Skin epidermis (tissue), 12 donors: ENCODE measurements around the gene ARMC2.

Source experiments
- H3K27ac ChIP-seq, 21 experiments: fragments of 200-600 bp; sonication (generic) in 11 of 21; one replicate each; pipeline ENCODE4 v1.5.0; 2020; ENCODE audit warnings: mild to moderate bottlenecking in 3 of 21, inconsistent platforms in 2 of 21, moderate library complexity in 2 of 21
- H3K4me3 ChIP-seq, 7 experiments: fragments of 200-600 bp; sonication (generic) in 2 of 7; one replicate each; pipeline ENCODE4 v1.5.0; 2020; ENCODE audit warnings: inconsistent platforms in 2 of 7, mild to moderate bottlenecking in 2 of 7, moderate library complexity in 1 of 7

ARMC2 gene

DNA sequence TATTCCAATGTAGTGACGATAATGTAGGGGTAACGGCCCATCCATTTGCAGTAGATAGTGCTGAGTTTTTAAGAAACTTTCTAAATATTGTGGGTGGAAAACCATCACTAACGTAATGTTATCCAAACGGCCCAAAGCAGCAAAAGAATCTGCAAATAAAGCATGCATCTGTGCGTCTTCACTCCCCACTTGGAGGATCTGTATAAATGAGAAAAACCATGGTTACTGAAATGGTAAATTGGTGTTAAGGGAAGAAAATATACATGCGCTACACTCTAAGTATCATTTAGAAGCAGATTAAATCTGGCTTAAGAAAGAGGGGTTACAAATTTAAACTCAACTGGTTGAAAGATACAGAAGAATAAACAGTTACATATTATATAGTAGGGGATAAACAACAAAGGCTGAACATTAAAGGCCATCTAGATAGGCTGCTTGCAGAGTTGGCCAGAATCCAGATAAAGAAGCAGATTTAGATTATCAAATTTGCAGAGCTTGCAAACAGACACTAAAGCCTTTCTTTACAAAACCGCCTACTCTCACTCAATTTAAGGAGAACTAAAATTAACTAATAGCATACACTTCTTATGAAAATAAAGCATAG lies 153.2 kb downstream of the ARMC2 start:
- peak overlapping the region in 4 of 21 experiments; percentile 9 to 46 (median 40) for H3K27ac ChIP-seq
- H3K4me3 ChIP-seq = no peak overlapping the region

DNA sequence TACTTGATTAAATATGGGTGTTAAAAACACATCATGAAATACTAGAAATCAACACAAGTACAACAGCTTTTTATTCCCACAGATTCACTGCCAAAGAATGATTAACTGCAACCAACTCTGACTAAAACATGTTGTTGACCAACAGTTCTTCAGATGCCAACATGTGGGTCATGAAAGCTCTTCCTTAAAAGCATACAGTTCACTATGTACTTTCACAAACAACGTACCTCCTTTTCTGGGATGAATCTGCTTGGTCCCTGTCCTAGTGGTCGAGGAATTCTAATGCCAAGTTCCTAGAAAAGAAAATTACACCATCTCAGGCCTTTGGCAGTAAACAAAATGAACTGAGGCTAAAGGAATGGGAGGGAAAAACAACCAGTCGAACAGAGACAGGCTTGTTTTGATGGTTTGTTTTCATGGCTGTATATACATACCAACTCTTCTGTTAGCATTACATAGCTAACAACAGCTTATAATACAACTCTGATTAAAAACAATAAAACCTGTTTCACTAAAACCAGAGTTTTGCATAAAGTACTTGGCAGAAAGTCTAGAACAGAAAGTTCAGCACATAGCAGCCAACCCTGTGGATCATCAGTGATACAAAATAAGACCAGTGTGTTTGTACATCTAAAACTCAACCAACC lies 154.0 kb downstream of the ARMC2 start:
- H3K27ac ChIP-seq = peak overlapping the region in 11 of 21 experiments; percentile 0 to 64 (median 26)
- H3K4me3 ChIP-seq = no peak overlapping the region

DNA sequence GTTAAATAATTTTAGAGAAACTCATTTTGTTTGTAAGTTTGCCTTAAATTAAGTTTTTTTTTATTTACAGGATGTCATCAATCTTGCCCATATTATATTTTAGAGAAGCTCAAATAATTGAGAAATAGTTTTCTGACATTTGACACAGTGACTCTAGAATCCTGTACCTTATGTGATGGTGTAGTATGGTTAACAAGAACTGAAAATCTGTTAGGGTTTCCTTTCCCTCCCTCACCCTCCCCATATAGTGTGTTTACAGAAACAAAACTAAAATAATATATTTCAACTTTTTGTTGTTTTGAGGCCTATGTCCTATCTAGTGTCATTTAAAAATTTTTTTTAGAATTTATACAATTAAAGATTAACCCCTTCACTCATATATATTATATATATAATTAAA lies 154.7 kb downstream of the ARMC2 start:
- Histone ChIP-seq H3K27ac (peak overlapping the region in 7 of 21 experiments; percentile 0 to 64 (median 19)), H3K4me3 (no peak overlapping the region)

DNA sequence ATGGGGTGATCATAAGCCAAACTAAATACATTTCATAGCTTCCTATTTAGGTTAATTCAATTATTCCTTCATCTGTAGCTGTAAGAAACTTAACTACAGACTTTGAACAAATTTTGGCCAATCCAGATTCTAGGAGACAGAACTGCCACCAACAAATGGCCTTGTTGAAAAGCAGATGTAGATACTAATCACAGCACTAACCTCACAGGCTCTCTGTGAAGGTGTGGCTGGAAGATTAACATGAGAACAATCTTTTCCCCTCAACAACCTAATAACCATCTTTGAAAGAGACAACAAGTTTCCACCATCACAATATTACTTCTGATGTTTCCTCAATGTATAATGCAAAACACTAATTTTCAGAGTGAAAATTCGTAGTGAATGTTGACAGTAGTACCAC lies 158.6 kb downstream of the ARMC2 start:
- Histone ChIP-seq H3K4me3 (peak overlapping the region in 1 of 7 experiments; percentile 96), H3K27ac (peak overlapping the region in 1 of 21 experiments; percentile 32)

DNA sequence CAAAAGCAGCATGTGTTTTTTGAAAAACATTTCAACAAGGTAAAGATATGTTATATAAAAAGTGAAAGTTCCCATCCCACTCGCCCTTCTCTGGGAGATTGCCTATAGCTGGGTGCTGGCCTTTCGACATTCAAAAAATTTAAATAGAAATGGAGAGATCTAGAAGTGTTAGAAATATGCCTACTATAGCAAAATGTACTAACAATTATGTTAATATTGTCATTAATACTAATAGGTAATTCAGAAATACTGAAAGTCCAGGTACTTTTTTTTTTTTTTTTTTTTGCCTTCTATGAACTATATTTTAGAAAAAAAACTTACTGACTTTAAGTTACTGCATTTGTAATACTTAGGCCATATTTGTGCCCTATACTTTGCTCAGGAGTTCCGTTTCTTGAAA lies 159.3 kb downstream of the ARMC2 start:
- peak overlapping the region in 3 of 21 experiments; percentile 2 to 98 (median 94) for H3K27ac ChIP-seq
- peak overlapping the region in 3 of 7 experiments; percentile 92 to 98 (median 96) for H3K4me3 ChIP-seq

DNA sequence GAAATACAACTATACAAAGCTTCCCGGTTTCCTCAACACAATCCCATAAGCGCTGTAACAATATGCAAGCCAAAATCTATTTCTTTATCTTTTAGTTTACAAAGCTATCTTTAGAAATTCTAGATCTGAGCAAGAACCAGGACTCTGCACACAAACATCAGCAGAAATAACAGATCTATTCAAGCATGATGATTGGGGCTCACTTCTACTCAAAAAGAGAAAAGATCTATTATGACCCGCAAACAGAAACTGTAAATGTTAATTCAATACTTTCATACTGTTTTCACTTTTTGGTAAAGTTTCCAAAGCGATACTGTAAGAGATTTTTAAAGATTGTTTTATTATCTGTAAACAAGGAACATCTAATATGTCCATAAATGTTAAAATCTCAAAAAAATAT lies 159.8 kb downstream of the ARMC2 start:
- H3K4me3 ChIP-seq = peak overlapping the region; percentile 82 to 99 (median 96)
- peak overlapping the region in 10 of 21 experiments; percentile 84 to 98 (median 96) for H3K27ac ChIP-seq

DNA sequence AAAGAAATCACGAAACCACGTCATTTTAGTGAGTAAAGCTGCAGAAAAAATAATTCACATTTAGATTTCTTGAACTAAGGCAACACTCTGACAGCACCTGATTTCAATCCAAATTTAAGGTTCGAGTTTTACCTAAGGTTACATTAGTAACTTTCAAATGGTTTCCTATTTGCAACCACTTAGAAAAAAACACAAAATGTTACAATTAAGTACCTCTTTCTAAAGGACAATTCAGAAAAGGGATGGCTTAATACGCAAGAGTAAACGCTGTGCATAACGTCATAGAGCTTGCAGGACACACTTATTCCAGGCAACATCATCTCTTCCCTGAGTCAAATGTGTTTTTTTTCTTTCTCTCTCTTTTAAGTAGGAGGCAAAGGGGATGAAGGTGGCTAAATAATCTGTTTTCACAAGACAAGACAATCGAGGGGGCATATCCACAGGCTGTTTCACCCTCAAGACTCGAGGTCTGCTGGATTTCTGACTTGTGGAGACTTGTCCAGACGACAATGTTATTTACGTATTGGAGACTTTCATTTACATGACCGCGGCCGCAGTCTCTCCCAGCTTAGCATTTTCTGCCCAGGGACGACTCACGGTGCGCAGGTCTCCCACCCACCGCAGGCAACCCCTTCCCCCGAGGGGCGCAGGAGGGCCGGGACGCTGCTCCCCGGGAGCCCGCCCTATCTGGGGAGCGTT lies 160.5 kb downstream of the ARMC2 start:
- H3K27ac ChIP-seq = peak overlapping the region; percentile 55 to 99 (median 94)
- peak overlapping the region; percentile 82 to 99 (median 96) for H3K4me3 ChIP-seq

DNA sequence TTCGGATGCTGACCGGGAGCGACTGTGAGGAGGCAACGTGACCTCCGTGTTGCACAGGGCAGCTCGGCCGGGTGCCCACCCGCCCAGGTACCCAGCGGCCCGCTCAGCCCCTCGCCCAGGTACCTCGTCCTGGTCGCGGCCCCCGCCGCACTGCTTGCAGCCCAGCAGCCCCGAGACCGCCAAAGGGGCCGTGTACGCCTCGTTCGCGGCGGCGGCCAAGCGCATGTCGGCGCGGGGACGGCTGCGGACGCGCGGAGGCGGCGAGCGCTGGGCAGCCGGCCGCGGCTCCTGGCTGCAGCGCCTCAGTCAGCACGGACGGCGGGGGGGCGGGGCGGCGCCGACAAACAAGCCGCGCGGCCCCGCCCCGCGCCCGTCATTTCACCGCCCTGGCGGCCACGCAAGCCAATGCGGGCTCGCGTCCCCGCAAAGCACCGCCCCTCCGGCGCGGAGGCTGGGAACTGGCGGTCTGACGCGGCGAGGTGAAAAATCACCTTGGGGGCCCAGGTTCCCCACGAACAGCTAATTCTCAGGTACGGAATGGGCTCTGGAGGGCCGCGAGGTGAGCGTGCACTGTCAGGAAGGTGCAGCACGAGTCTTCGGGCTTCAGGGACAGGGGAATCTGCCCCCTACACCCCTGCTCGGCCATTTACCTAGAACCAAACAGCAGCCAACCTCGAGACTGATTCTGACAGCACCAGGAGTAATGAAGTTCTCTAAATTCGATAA lies 161.2 kb downstream of the ARMC2 start:
- H3K4me3 ChIP-seq = peak overlapping the region; percentile 82 to 99 (median 96)
- peak overlapping the region; percentile 55 to 99 (median 94) for H3K27ac ChIP-seq

DNA sequence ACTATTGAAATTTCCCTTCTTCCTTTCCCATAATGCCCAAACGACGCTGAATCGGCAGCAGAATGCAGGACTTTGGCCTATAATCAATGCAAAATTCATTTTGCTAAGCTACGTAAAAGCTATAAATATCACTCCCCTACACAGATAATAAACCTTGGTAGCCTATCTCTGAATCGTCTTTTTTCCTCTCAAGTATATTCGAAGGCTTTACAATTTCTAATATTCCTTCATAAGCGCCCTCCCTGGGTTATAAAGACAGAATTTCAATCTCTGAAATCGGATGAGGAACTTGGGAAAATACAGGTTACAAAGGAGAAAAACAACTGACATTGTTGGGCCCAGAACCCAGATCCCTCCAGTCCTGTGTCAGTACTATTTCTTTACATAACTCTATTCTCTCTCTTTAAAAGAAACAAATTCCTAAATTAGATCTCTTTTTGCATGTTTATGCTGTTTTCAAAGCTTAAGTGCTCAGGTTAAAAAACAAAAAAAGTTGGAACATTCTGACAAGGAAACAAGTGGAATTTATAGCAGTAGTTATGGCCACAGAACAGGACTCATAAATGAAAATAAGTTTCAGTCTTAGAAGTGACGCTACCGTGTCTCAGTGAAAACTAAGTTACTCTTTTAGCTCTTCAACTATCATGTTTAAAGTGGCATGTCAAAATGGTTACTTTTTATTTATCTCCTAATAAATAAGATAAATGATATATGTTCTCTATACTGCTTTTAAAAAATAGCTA lies 161.9 kb downstream of the ARMC2 start:
- H3K4me3 ChIP-seq = peak overlapping the region; percentile 82 to 99 (median 96)

DNA sequence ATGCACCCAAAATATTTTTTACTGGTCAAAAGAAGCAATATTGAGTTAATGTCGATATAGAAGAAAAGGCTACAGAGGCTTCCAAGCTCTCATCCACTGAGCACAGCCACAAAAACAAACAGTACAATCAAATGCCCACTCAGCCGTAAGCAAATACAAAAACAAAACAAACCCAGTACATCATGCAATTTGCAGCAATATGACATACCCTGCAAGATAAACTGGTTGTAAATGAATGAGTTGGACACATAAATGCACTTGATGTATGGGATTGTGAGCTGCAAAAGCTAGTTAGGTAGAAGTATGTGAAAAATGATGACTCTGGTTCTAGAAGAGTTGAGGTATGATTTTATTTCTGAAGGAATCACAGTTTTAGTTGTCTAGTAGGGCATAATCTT lies 162.5 kb downstream of the ARMC2 start:
- H3K27ac ChIP-seq = peak overlapping the region in 7 of 21 experiments; percentile 89 to 98 (median 95)
- no peak overlapping the region for H3K4me3 ChIP-seq

More for the DNA sequence above, 161.9 kb downstream of the ARMC2 start:
- peak overlapping the region; percentile 54 to 99 (median 94) for H3K27ac ChIP-seq

DNA sequence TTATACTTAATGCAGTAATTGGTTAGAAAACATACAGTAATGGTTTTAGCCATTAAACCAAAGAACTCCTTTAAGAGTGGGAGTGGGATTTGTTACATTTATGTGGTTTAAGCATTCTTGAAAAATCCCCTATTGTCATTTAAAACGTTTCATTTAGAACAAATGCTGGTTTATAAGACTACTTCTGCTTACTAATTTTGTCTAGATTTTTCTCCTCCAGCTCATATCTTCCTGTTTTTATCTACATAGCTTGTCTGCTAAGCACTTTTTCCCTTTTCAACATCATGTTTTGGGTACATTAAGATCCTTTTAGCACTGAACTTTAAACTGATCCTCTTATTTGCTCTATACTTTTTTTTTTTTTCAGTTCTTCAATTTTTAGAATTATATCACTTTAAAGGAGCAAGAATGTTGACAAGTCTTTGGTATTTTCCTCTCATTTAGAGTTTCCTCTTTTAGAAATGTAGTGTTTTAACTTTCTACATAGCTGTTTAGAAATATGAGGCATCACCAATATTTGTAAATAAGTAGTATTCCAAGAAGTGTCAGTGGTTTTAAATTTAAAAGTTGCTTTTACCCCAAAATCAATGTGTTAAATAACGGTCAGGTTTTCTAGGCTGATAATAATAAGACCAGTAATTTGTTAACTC lies 165.6 kb downstream of the ARMC2 start:
- H3K4me3 ChIP-seq = no peak overlapping the region
- H3K27ac ChIP-seq = peak overlapping the region in 7 of 21 experiments; percentile 15 to 71 (median 66)

DNA sequence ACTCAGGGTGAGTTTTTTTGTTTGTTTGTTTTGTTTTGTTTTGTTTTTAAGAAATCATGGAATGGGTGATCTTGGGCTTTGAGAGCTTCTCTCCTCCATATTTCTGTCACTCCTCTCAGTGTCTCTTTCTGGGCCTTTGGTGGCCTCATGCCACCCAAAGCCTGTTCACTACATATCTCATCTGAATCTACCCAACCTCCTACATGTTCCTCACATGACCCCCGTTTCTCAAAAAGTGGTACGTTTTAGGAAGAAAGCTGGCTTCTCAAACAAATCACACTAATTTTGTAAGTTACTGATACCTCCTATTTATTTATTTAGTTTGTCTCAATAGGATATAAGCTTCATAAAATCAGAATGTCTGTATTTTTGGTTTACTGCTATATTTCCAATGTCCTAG lies 166.4 kb downstream of the ARMC2 start:
- H3K27ac ChIP-seq = peak overlapping the region in 14 of 21 experiments; percentile 8 to 71 (median 42)

DNA sequence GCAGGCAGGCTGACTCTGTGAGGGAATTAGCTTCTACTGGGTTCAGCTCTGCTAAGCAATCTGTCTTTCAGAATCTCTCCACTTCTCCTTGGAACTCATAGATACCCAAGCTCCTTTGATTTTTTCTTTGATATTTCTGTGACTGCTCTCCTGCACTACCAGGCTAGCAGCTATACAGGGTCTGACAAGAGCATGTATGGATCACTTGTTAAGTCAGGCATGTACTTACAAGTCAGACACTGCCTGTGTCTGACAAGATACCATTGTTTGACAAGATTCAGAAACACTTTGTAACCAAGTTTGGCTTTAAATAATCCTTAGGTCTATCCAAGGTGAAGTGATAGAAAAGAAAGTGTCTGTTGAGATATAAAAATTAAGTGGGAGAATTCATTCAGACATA lies 167.0 kb downstream of the ARMC2 start:
- H3K27ac ChIP-seq = peak overlapping the region in 14 of 21 experiments; percentile 8 to 71 (median 42)

More for the DNA sequence above, 166.4 kb downstream of the ARMC2 start:
- H3K4me3 ChIP-seq = no peak overlapping the region

DNA sequence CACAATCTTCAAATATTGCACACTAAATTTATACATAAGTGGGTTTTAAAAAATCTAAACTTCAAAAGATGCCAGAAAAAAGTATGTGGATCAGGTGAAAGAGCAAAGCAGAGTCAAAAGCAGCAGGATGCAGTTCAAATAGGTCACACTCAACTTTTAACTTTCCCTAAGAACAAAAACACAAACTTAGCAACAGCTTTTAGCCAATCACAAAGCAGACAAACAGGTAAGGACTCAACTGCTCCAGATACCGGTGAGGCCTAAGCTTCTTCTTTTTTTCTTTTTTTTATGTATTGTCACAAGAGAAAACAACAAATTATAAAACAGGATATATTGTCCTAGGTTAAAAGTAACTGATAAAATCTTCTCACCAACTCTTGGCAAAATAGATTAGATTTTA lies 171.7 kb downstream of the ARMC2 start:
- H3K4me3 ChIP-seq = no peak overlapping the region
- H3K27ac ChIP-seq = no peak overlapping the region

More for the DNA sequence above, 167.0 kb downstream of the ARMC2 start:
- no peak overlapping the region for H3K4me3 ChIP-seq

DNA sequence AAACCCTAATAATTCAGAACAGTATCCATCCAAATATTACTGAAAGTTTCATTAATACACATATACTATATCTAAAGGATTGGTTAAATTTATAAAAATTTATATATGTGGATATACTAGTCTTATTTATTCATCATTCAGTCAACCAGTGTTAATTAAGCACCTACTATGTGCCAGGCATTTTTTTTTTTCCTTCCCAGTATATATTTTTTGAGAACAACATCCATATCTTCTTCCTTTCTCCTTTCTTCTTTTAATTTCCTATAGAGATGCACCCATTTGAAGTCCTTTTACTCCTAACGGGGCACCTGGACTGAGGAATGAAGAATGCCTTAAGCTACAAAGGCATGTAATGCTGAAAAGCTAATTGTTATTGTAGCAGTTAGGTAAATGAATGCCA lies 173.6 kb downstream of the ARMC2 start:
- Histone ChIP-seq H3K27ac (no peak overlapping the region), H3K4me3 (no peak overlapping the region)

DNA sequence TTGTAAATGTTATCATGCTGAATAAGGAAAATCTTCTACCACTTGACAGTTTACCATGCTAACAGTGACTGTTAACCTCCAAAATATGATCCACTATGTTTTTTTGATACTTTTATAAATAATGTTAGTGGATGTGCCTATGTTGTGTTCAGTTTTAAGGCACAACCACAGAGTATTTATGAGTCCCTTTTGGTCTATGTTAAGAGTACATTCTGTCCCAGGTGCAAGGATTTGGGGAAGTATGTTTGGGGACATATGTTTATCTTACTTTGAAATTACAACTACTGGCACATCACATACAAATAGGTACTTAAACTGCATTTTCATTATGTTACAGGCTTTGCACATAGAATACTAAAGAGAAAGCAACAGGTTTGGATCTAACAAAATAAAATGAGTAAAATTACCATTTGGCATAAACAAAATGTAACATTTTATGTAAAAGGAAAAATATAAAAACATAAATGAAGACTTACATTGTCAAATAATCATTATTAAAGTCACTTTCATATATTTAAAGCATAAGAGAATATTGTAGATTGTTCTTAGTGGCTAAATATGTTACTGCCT lies 175.2 kb downstream of the ARMC2 start:
- Histone ChIP-seq H3K27ac (no peak overlapping the region), H3K4me3 (no peak overlapping the region)
